ENCODE measurements around the gene DUOXA2.

The DUOXA2 gene

DNA sequence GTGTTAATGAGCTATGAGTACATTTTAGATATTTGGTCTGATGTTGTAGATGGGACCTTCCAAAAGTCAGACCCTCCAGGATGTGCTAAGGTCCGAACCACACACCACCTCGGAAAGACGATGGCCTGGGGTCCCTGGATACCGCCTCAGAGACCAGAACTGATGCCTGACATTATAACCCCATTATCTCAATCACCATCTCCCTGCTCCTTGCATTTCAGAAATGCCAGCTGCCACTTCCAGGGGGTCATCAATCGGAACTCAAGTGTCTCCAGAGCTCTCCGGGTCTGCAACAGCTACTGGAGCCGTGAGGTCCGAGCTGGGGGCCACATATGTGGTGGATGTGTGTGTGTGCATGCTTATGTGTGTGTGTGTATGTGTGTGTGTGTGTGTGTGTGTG, 23.6 kb downstream of the DUOXA2 start:
- DNase-seq, result no peak

DNA sequence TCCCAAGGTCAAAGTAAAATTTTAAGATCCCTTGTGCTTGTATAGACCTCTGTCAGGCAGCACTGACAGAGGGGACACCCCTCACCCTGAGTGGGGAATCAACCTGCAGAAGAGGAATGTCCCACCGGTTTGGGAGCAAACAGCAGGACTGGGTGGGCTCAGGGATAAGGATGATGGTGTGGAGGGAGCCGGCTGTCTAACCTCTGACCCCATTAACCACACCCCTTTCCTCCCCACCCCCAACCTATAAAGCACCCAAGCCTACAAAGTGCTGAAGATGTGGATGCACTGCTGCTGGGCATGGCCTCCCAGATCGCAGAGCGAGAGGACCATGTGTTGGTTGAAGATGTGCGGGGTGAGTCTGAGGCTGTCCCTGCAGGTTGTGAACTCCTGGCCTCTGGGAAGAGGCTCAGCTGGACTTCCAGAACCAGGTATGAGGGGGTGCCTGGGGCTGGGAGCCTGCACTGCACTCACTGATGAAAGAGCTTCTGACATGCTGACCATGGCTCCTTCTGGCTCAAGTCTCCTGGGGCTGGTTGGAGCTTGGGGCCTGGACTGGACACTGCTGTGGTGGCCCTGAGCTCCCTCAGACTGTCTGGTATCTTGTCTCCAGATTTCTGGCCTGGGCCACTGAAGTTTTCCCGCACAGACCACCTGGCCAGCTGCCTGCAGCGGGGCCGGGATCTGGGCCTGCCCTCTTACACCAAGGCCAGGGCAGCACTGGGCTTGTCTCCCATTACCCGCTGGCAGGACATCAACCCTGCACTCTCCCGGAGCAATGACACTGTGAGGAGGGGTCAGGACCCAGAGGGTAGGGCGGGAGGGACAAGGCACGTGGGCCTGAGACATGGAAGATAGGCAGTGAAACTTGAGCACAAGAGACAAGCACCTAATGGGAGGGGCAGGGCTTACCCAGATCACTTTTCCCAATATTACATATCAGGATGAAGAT, 25.0 kb downstream of the DUOXA2 start:
- no peak for DNase-seq

DNA sequence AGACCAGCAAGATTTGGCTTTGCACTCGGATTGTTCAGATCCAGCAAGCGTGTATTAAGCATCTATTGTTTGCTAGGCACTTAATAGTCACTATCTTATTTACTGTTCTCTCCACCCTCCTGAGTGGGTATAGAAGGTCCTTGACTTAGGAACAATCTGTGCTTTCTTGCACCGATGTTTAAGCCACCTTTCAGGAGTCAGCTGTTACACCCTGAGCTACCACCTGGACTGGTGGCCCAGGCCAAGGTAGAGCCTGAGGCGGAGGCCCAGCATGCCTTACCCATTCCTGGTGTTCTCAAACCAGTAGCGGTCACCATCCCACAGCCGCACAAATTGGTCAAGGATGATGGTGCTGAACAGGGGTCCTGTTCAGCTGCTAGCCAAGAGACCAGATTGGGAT, 25.6 kb downstream of the DUOXA2 start:
- DNase-seq, result no peak

DNA sequence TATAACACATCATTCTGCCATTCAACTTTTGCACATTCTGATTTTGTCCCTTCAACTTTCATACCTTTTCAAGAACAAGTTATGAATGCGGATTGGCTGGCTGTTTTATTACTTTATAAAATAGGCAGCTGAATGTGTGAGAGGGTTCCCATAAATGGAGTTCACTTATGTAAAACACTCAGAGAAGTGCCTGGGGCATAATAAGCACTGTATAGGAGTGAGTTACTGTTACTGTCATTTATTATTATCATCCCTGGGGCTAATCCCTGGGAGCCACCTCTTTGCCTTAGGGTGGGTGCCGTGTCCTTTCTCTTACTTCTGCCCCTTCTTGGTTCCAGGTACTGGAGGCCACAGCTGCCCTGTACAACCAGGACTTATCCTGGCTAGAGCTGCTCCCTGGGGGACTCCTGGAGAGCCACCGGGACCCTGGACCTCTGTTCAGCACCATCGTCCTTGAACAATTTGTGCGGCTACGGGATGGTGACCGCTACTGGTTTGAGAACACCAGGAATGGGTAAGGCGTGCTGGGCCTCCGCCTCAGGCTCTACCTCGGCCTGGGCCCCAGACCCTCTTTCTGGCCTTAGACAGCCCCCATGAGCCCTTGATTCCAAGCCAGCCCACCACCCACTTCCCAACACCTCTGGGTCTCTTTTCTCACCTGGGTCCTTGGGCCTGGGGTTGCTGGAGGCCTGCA, 26.6 kb downstream of the DUOXA2 start:
- no peak for DNase-seq

DNA sequence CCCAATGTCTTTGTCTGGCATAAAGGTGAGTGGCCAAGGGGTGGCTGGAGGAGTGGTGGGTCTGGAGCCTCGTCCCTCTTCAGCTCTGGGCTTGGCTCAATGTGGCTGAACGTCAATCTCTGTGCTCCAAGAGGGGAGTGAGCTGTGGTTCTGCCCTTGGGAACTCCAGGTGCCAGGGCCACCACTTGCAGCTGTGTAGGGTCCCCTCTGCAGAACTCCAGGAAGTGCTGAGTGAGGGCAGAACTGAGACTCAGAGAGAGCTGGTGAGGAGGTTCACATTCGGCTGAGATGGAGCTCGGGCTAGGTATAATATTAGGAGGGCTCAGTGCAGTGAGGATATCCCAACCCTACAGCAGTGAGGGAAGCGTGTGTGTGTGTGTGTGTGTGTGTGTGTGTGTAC, 27.3 kb downstream of the DUOXA2 start:
- DNase-seq, result no peak

DNA sequence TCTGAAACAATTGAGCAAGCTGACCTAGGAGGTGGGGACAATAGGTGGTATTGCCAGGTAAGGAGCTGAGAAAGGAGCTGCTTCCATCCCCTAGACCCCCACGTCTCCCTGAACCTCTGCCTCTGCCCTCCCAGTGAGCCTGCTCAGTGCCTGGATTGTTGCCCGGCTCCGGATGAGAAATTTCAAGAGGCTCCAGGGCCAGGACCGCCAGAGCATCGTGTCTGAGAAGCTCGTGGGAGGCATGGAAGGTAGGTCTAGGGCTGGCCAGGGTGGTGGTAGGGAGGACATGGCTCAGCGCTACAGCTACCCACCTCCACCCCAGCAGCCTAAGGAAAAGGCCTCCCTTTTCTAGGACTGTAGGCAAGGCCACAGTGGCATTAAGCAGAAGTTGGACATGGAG, 28.9 kb downstream of the DUOXA2 start:
- DNase-seq, result no peak

DNA sequence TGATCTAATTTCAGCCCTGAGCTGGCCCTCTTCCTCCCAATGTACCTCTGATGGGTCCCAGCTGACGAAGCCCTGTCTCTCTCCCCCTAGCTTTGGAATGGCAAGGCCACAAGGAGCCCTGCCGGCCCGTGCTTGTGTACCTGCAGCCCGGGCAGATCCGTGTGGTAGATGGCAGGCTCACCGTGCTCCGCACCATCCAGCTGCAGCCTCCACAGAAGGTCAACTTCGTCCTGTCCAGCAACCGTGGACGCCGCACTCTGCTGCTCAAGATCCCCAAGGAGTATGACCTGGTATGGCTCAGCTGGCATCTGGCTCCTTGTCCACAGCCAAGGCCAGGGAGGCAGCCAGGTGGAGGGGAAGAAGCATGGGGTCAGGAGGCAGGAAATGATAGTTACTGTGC, 29.8 kb downstream of the DUOXA2 start:
- no peak for DNase-seq

DNA sequence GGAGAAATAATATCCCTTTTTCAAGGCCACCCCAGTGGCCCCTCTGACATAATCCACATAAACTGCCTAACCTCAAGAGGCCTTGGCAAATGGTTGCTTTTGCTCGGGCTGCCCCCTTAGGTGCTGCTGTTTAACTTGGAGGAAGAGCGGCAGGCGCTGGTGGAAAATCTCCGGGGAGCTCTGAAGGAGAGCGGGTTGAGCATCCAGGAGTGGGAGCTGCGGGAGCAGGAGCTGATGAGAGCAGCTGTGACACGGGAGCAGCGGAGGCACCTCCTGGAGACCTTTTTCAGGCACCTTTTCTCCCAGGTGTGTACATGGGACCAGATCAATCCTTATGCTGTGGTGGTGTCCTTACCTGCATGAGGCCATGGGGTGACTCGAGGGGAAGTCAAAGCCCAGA, 30.6 kb downstream of the DUOXA2 start:
- no peak for DNase-seq

DNA sequence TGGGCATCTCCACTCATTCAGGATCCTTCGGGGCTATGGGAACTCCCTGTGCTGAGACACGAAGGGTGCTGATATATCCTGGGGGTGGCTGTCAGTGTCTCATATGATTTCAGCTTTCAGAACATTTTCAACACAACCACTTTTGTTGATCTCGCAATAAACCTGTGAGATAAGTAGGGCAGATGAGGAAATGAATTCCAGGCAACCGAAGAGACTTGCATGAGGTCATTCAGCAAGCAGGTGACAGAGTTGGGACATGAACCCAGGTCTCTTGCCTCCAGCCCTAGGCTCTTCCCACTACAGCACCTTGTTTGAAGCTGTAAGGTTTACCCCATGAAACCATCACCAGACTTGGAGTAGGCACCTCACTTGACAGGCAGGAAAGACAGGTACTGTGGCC, 32.3 kb downstream of the DUOXA2 start:
- DNase-seq, result no peak

DNA sequence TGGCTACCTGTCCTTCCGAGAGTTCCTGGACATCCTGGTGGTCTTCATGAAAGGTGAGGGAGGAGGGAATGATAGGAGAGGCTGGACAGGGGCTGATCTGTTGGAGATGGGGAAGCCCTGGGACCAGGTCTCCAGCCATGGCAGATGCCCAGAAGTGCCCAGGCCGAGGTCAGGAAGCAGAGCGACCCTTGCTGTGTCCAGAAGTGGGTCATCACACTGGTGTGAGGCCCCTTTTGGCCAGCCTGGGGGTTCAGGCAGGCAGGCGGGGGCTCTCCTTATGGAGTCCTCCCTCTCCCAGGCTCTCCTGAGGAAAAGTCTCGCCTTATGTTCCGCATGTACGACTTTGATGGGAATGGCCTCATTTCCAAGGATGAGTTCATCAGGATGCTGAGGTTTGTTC, 33.5 kb downstream of the DUOXA2 start:
- DNase-seq, result no peak

DNA sequence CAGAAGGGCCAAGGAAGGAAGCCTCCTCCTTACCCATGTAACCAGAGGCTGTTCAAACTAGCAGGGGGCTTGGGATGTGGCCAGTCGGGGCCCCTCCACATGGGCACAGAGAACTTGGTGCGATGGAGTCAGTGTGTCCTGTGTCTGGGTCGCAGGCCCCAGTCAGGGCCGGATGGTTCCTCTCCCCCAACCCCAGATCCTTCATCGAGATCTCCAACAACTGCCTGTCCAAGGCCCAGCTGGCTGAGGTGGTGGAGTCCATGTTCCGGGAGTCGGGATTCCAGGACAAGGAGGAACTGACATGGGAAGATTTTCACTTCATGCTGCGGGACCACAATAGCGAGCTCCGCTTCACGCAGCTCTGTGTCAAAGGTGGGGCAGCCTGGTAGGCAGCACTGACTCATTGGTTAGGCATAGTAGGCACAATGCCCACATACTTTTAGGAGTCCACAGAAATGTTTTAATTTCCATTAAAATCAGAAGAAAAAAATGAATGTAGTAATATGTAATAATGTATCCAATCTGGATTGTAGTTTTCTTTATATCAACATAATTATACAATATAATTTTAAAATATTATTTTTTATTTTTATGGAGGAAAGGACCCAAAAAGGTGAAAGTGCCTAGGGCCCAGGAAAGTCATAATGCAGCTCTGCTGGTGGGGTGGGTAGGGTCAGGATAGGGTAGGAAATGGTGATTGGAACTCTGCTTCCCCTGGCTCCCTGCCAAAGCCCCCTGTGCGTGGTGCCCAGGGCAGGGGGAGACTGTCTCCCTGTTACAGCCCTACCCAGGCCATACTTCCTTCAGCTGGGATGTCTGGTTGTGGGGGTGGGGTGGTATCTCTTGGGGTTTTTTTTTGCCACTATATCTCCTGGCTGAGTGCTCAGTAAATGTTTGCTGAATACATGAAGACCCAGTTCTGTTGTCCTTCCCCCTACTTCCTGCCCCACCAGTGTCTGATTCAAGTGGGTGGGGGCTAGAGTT, 34.2 kb downstream of the DUOXA2 start:
- DNase-seq, result no peak

DNA sequence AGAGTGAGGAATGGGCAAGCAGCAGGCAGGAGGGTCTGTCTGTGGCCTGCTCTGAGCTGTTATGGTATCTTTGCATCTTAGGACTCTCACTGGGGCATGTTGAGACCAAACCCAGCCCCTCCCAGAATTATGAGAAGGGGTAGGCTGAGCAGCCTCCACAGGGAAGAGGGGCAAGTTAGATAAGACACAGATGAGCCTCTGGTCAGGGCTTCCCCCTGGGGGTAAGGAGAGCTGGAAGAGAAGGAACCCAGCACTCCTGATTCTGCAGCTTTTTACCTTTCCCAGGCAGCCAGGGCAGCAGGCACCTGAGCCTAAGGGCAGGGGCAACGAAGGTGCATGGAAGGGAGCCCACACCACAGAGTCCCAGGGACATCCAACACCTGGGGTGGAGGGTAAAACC, 34.9 kb downstream of the DUOXA2 start:
- DNase-seq, result no peak

DNA sequence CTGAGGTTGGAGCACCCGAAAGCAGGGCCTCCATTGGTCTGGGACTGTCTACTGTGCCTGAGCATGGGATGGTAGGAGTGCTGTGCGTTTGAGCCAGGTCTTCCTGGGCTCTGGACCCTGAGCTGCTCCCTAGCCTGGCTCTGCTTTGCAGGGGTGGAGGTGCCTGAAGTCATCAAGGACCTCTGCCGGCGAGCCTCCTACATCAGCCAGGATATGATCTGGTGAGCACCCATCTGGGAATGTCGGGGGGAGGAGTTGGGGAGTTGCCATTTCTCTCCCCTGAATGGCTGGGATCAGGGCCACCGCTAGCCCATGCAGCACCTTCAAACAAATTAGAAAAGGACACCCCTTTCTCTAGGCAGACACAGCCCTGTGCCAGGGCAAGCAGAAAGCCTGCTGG, 36.4 kb downstream of the DUOXA2 start:
- no peak for DNase-seq

DNA sequence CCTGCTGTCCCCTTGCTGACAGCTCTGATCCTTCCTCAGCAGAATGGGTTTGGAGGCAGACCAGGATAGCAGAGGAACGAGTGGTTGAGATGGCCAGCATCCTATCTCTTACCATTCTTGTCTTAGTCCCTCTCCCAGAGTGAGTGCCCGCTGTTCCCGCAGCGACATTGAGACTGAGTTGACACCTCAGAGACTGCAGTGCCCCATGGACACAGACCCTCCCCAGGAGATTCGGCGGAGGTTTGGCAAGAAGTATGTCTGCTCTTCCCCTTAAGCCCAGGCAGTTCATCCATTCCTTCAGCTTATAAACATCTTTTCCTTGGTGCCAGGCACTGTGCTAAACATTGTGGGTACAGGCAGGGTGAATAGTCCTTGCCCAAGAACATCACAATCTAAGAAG, 36.9 kb downstream of the DUOXA2 start:
- DNase-seq, result no peak

DNA sequence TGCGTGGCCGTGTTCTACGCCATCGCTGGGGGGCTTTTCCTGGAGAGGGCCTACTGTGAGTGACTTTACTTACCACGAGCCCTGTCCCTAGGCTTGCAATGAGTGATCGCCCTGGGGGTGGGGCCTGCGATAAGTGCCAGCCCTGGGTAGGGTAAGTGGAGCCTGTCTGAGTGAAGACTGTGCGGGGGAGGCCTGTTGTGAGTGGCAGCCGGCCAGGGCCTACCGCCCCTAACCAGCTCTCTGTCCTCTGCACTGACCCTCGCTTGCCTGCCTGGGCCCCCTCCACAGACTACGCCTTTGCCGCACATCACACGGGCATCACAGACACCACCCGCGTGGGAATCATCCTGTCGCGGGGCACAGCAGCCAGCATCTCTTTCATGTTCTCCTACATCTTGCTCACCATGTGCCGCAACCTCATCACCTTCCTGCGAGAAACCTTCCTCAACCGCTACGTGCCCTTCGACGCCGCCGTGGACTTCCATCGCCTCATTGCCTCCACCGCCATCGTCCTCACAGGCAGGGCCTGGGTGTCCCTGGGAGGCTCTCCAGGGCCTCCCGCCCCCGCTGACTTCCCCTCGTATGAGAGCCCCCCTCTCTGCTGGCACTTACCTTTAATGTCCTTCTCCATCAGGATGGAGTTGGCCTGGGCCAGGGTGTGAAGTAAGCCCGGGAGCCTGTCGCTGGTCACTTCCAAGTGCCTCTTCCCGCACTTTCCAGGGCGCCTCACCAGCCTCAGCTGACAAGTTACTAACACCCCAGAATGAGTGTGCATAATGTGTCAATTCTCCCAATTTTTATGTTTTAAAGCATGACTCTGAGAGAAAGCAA, 38.1 kb downstream of the DUOXA2 start:
- no peak for DNase-seq

DNA sequence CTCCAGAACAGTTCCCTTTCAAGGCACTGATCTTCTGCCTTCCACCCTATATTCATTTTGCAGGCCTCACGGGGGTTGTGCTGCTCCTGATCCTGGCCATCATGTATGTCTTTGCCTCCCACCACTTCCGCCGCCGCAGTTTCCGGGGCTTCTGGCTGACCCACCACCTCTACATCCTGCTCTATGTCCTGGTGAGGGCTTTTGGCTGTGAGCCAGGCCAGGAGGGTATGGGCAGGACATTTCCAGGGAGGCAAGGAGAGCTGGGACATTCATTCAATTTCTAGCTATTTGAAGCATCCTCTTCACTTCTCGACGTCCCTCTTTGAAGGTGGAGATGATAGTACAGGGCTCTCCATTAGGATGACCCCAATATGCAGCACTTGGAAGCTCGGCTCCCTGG, 41.6 kb downstream of the DUOXA2 start:
- DNase-seq, result no peak

DNA sequence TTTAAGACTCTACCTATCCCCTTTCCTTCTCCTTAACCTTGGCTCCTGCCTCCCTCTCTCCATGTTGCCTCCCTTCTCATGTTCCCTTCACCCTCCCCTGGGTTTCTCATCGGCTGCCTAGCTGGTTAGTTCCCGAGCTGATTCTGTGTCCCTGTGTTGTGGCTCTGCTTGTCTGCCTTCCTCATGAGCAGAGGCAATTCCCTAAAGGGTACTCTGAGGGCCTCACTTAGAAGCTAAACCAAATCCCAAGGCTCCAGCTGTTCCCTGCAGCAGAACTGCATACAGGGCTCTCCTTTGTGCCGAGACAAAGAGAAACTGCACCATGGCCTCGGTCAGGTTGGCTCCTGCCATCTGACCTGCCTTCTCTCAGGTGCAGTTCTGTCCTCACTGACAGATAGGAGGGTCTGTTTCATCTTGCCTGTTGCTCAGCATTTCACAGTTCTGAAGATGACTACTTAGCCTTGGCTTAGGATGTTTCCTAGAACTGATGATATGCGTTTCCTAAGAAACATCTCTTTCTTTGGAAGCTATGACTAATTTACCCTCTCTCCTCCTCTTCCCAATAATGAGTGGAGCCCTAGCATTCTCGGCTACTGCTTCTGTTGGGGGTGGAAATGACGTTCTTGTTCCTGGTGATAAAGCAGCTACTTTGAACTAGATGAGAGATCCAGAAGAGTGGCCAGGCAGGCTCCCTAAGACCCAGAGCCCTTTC, 42.8 kb downstream of the DUOXA2 start:
- DNase-seq, result no peak

DNA sequence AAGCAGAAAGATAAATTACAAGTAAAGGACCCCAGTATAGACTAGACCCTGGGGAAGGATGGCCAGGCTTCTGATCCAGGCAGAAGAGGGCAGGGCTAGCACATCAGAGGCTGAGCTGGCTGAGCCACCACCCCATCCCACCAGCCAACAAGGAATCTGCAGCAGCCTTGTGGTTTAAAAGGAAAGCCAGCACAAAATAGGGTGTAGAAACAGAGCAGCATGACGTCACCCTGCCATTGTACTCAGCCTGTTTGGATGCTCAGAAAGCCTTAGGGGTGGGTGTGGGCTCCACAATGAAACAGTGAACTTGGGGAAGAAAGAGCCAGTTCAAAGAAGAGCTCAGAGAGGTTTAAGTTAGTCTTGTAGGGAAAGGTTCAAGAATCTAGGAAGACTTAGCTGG, 43.8 kb downstream of the DUOXA2 start:
- DNase-seq, result no peak

DNA sequence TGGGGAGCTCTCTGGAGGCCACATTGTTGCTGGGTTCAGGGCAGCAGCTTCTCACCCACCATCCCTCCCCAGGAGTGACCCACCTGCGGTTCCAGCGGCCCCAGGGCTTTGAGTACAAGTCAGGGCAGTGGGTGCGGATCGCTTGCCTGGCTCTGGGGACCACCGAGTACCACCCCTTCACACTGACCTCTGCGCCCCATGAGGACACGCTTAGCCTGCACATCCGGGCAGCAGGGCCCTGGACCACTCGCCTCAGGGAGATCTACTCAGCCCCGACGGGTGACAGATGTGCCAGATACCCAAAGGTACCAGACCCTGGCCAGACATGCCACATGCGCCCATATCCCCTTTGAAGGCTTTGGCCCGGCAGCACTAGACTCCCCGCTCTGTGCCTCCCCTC, 47.5 kb downstream of the DUOXA2 start:
- DNase-seq, result no peak

DNA sequence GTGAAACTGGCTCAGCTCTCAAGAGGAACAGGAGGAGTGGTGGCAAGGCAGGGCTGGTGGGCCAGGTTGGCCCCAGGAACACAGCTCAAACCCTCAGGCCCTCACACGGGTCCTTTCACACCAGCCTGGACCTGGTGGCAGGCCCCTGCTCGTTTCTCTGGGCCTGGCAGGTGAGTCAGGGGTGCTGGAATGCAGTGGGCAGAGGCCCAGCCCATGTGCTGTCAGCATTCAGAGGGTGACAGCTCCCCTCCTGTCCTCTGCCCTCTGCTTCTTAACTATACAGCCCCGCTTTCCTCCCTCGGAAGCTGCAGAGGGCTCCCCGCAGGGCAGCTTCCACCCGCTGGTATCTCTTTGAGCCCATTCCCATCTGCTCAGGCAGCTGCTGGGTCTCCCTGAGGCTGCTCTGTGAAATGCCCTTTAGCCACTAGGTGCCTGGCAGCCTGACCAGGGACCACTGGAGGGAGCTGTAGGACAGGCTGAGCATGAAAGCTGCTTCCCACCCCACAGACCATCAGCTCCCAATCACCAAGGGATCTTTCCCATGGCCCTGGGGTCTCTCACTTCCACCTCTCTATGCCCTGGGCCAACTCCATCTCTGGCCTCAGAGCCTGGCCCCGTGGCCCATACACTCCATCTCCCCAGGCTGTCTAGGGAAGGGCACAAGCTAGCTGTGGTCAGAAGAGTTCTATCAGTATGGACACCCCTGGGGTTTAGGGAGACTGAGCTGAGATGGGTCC, 48.8 kb downstream of the DUOXA2 start:
- peak in 5 of 6 experiments; percentile 16 to 45 (median 39) for DNase-seq

DNA sequence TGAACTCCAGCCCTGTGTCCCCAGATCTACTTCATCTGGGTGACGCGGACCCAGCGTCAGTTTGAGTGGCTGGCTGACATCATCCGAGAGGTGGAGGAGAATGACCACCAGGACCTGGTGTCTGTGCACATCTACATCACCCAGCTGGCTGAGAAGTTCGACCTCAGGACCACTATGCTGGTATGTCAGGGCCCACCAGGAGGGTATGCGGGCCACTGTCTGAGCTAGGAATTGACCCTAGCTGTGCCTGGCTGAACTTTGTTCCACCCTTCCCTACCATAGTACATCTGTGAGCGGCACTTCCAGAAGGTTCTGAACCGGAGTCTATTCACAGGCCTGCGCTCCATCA, 49.4 kb downstream of the DUOXA2 start:
- no peak for DNase-seq
